ENCODE data around the gene ANKS6.

DNA sequence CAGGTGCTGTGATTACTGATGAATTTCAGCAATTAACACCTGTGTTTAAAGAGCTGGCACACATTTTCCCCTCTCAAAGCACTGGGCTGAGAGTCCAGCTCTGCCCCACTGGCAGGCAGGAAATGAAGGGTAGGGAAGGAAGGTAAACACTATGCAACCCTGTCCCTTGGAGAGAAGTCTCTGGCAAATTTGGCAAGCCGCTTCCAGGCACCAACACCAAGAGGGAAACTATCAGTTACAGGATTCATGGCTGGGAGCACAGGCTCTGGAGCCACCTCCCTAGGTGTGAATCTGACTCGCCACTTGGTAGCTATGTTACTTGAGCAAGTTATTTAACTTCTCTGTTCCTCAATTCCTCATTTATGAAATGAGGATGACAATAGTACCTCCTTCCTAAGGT is 3.3 kb downstream of the ANKS6 start:
- TF ChIP-seq, protein P1, sequence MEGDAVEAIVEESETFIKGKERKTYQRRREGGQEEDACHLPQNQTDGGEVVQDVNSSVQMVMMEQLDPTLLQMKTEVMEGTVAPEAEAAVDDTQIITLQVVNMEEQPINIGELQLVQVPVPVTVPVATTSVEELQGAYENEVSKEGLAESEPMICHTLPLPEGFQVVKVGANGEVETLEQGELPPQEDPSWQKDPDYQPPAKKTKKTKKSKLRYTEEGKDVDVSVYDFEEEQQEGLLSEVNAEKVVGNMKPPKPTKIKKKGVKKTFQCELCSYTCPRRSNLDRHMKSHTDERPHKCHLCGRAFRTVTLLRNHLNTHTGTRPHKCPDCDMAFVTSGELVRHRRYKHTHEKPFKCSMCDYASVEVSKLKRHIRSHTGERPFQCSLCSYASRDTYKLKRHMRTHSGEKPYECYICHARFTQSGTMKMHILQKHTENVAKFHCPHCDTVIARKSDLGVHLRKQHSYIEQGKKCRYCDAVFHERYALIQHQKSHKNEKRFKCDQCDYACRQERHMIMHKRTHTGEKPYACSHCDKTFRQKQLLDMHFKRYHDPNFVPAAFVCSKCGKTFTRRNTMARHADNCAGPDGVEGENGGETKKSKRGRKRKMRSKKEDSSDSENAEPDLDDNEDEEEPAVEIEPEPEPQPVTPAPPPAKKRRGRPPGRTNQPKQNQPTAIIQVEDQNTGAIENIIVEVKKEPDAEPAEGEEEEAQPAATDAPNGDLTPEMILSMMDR (IDR thresholded peaks at IDR 0.05; ENCODE audit: borderline replicate concordance, extremely low read depth, low read length, poor library complexity, severe bottlenecking), result no peak
- TF ChIP-seq EZH2 (IDR thresholded peaks at IDR 0.05; ENCODE audit: borderline replicate concordance, low read depth, low read length, severe bottlenecking), result no peak

Data from DND-41 (cell line).